Stimulated activated CD8-positive, alpha-beta memory T cell treated with anti-CD3 and anti-CD28 coated beads, Interleukin-4, amount 100 ng/mL, for 1 hour (primary cell): Measurements from ENCODE around the gene KRT20.
"Not testable (repeated sequence)": the region's sequence is repeated elsewhere in the genome, so short reads cannot be mapped to it uniquely, and the experiment has no call there.

Experiments used
- DNase-seq, 2 donors: peaks; one replicate each; pipeline ENCODE4 v3.0.0-alpha.2; 2020; ENCODE audit warnings: low read depth in 2 of 2, low spot score in 1 of 2

KRT20 gene

GRCh38 chr17:40884708-40885512 is at the start of gene KRT20:
TSS of gene KRT20 (minus strand) at chr17:40885242. CDS start at chr17:40885185, 57 bp downstream.
- DNase-seq: no peak

DNA sequence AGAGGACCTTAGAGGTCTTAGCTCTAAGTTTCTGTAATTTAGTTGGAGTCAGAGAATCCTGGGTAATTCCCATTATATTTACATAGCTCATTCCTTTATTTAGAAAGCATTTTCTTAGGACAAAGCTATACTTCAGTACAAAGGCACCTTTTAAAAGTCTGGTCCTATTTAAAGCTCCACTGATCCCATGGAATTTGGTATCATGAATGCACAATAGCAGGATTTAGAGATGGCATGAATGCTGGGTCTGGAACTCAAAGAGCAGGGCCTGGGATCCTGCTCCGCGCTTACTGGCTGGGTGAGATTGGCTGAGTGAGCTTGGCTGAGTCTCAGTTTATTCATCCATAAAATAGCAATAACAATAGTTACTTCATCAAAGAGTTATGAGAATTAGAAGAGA is 47.6 kb upstream of the KRT20 start:
- no peak for DNase-seq

- DNase-seq: no peak
Observed at GRCh38 chr17:40931311-40931710, 46.3 kb upstream of the KRT20 start.

DNA sequence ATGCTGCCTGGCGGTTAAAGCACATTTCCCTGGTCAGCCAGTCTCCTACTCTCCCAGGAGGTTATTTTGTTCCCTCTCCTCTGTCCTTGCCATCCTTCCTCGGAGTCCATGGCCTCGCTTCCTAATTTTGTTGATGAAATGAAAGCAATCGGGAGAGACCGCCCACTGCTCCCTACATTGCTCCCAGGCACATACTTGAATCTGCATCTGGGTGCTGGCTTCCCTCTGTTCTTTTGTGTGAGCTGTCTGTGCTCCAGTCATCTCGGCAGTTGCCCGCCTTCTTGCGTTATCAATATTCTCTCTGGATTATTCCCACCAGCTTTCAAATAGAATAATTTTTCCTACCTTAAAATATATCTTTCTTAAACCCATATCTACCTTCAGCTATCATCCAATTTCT is 41.3 kb upstream of the KRT20 start:
- DNase-seq: no peak

- DNase-seq: no peak
Observed at GRCh38 chr17:40922239-40922638, 37.2 kb upstream of the KRT20 start.

GRCh38 chr17:40921026-40921425 is 36.0 kb upstream of the KRT20 start:
- DNase-seq: no peak

DNA sequence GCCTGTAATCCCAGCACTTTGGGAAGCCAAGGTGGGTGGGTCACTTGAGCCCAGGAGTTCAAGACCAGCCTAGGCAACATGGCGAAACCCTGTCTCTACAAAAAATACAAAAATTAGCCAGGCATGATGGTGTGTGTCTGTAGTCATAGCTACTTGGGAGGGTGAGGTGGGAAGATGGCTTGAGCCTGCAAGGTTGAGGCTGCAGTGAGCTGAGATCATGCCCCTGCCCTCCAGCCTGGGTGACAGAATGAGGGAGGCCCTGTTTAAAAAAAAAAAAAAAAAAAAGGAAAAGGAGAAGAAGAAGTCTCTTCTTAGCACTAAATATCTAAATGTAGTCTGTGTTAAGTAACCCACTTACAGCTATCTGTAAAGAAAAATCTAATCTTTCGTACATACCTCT is 32.1 kb upstream of the KRT20 start:
- not testable (repeated sequence) for DNase-seq

DNA sequence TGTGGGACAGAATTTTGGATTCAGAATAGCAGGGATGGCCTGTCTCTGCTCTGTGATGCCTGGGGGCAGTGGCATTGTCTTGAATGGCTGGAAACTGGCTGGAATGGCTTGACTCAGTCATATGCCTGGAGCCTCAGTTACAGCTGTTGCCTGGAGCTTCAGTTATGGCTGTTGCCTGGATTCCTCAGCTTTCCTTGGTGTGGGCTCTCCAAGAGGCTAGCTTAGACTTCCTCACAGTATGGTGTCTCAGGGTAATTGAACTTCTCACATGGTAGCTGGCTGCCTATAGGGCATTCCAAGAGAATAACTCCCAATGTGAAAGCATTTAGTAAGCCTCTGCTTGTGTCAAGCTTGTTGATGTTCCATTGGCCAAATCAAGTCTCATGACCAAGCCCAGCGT is 31.3 kb upstream of the KRT20 start:
- no peak for DNase-seq

DNA sequence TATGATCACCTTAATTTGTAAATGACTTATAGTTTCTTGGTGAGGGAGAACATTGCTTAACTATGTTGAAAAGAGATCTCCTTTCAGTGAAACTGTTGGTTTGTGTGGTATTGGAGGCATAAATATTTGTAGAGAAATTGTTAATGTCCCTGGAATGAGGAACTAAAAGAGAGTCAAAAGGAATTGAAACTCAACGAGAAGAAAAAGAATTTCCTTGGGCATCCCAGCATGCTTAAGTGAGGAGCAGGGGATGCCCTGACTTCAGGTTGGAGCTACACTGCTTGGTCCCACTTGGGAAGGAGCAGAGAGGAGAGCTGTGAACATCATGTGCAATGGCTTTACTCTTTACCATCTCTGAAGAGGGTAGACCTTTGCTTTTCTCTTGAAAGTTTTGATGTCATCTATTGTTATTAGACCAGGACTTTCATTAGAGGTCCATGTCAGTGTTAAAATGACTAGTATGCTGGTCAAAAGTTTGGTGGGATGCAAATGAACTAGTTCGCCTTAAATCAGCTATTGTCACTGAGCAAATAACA is 30.7 kb upstream of the KRT20 start:
- DNase-seq: no peak

- DNase-seq: no peak
Observed at GRCh38 chr17:40915199-40915661, 30.2 kb upstream of the KRT20 start.

GRCh38 chr17:40914075-40914855 is 29.2 kb upstream of the KRT20 start:
- DNase-seq: no peak

- DNase-seq: no peak
Observed at GRCh38 chr17:40912486-40913210, 27.6 kb upstream of the KRT20 start.

DNA sequence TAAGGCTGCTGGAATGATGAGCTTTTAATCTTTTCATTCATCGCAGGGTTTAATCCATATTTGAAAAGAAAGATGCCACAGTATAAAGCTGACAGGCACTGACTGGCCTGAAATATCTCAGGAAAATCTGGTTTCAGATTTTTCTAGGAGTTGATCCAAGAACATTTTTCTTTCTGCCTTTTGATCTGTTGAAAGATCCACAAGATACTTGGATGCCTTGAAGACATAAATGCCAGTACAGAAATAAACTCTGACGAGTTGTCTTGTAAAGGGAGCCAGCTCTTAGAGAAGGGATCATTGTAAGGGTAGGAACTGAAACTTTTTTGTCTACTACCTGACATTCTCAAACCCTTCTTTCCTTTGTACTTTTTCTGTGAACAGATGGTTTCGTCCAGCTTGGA is 25.4 kb upstream of the KRT20 start:
- DNase-seq: no peak

DNA sequence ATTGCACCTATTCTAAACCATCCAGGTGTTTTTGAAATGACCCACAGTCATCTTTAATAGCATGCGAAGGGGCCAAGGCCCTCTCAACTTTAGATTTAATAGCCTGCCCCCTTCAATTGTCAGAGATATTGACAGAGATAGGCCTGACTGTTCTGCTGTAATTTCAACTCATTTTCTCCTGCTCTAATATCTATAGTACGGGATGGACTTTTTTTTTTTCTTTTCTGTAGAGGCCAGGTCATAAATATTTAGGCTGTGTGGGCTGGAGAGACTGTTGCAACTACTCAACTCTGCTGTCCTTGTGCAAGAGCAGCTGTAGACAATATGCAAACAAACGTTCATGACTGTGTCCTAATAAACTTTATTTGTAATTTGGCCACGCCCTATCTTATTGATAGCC is 24.7 kb upstream of the KRT20 start:
- DNase-seq: no peak

- DNase-seq: peak; percentile 13 to 27
Observed at GRCh38 chr17:40909351-40909750, 24.3 kb upstream of the KRT20 start.

DNA sequence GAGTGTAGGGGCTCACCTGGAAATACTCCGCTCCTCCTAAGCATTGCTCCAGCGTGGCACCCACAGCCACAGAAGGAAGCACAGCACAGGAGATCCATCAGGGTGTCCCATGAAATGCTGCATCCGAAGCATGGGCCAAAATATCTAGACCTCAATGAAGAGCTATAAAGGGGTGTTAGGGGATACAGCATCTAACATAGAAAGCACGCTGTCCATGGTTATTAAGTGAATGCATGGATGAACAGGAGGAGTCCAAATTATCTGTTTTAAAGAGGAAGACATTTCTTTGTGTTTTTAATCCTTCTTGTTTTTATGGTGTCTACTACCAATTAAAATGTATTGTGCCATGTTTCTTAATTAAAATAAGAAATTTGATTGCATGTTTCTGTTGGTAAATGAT is 21.6 kb upstream of the KRT20 start:
- no peak for DNase-seq

GRCh38 chr17:40905370-40905769 is 20.3 kb upstream of the KRT20 start:
- no peak for DNase-seq

DNA sequence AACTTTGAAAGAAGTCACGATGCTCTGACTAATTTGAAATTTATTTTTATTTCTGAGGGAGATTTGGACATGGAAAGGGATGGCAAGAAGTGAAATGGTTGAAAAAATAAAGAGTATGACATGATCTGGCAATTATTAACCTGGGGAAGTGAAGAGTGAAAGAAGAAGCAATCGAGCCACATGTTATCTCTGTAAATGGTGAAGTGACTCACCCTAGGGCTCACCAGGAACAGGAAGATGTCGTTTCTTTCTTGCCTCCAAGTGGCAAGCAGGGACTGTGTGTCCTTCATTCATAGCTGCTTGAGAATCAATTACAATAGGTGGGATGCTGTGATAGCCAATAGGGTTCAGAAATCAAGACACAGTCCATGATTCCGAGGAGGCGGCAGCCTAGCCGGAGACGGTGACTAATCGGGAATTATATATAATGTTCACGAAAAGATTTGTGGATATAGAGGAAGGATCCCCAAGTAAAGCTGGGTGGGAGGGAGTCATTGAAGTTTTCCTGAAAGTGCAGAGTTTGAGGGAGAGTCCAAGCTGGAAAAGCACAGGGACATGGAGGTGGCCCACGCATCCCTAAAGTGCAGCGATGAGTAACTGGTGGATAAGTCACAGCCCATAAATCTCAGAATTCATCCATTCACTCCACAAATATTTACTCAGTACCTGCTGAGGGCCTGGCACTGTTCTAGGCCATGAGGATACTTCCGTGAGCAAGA is 18.2 kb upstream of the KRT20 start:
- no peak for DNase-seq

- no peak for DNase-seq
Observed at GRCh38 chr17:40902498-40902897, 17.5 kb upstream of the KRT20 start.

DNA sequence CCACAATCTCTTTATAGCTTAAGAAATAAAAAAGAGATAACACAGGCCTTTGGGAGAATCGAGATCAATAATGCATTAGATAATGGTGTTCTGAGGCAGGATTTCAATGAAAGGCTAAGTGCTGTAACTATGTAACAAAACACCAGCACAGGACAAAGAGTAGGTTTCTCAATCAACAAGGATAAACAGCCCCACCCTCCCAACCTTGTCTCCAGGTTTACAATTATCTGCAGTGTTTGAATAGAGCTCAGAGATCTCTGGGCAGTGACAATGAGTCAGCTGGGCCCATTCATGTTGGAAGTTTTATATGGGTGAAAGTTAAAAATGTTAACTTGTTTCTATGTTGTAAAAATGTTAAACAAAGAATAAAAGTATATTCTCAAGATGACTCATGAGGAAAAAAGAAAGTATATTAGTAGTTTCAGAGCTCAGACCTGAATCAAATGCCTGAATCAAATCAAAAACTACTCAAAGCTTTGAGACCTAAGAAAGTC is 17.0 kb upstream of the KRT20 start:
- no peak for DNase-seq
